Nephron (organoid): Measurements from ENCODE around the gene LRRC74B.
"Not testable (repeated sequence)": the region's sequence is repeated elsewhere in the genome, so short reads cannot be mapped to it uniquely, and the experiment has no call there.

ENCODE experiments used
- H3K27ac Mint-ChIP-seq, 3 experiments: 2 replicates each; pipeline ENCODE4 v1.8.0; 2020; ENCODE audit warnings: mixed read lengths in 3 of 3, mild to moderate bottlenecking in 2 of 3, moderate library complexity in 1 of 3
- H3K27me3 Mint-ChIP-seq: 2 replicates; pipeline ENCODE4 v1.8.0; 2021; ENCODE audit warnings: low read depth, mild to moderate bottlenecking, moderate library complexity, mixed read lengths
- H3K36me3 Mint-ChIP-seq: 2 replicates; pipeline ENCODE4 v1.8.0; 2020; ENCODE audit warnings: low read depth, mixed read lengths
- H3K4me1 Mint-ChIP-seq: 2 replicates; pipeline ENCODE4 v1.8.0; 2020; ENCODE audit warnings: mixed read lengths
- H3K4me3 Mint-ChIP-seq, 3 experiments: 2 replicates each; pipeline ENCODE4 v1.8.0; 2020; ENCODE audit warnings: mild to moderate bottlenecking in 3 of 3, mixed read lengths in 3 of 3, moderate library complexity in 2 of 3
- H3K9me3 Mint-ChIP-seq: 2 replicates; pipeline ENCODE4 v1.8.0; 2020; ENCODE audit warnings: mixed read lengths
- CTCF ChIP-seq, 3 experiments: fragments of 200-600 bp; sonication (generic); IDR thresholded peaks; one replicate each; pipeline ENCODE4 v1.5.0; 2021; ENCODE audit warnings: antibody characterized with exemption in 3 of 3; ENCODE audit not compliant: unreplicated experiment in 3 of 3

Gene LRRC74B

GRCh38 chr22:21034989-21035388 is 10.8 kb upstream of the LRRC74B start:
- H3K4me1 Mint-ChIP-seq, result peaks cover 19% of the 10 kb centered on the region
- no peaks in the 10 kb centered on the region for H3K9me3 Mint-ChIP-seq
- H3K27me3 Mint-ChIP-seq, result peaks cover 25% of the 10 kb centered on the region
- TF ChIP-seq CTCF (IDR thresholded peaks at IDR 0.05; ENCODE audit: unreplicated experiment in 3 of 3), result no peak
- H3K27ac Mint-ChIP-seq, result no peak overlapping the region
- H3K36me3 Mint-ChIP-seq, result no peaks in the 10 kb centered on the region
- no peak overlapping the region for H3K4me3 Mint-ChIP-seq

GRCh38 chr22:21038405-21038804 is 7.3 kb upstream of the LRRC74B start:
- peaks cover 3% of the 10 kb centered on the region for H3K36me3 Mint-ChIP-seq
- no peak for TF ChIP-seq CTCF (IDR thresholded peaks at IDR 0.05; ENCODE audit: unreplicated experiment in 3 of 3)
- no peaks in the 10 kb centered on the region for H3K9me3 Mint-ChIP-seq
- no peak overlapping the region for H3K4me3 Mint-ChIP-seq
- H3K27me3 Mint-ChIP-seq, result peaks cover 16% of the 10 kb centered on the region
- peaks cover 11% of the 10 kb centered on the region for H3K4me1 Mint-ChIP-seq
- peak overlapping the region; percentile 53 to 89 (median 71) for H3K27ac Mint-ChIP-seq

GRCh38 chr22:21039158-21039557 is 6.6 kb upstream of the LRRC74B start:
- H3K36me3 Mint-ChIP-seq, H3K27ac Mint-ChIP-seq, H3K9me3 Mint-ChIP-seq, H3K4me3 Mint-ChIP-seq: not testable (repeated sequence)
- peaks cover 16% of the 10 kb centered on the region for H3K27me3 Mint-ChIP-seq
- H3K4me1 Mint-ChIP-seq, result peaks cover 14% of the 10 kb centered on the region

GRCh38 chr22:21041937-21042336 is 3.8 kb upstream of the LRRC74B start:
- Mint-ChIP-seq H3K4me3 (no peak overlapping the region), H3K27me3 (peaks cover 16% of the 10 kb centered on the region), H3K4me1 (peaks cover 31% of the 10 kb centered on the region), H3K9me3 (no peaks in the 10 kb centered on the region), H3K36me3 (peaks cover 3% of the 10 kb centered on the region), H3K27ac (no peak overlapping the region)
- TF ChIP-seq CTCF (IDR thresholded peaks at IDR 0.05; ENCODE audit: unreplicated experiment in 3 of 3), result no peak

- H3K27ac Mint-ChIP-seq, result peak overlapping the region in 1 of 3 experiments; percentile 85
- no peak for TF ChIP-seq CTCF (IDR thresholded peaks at IDR 0.05; ENCODE audit: unreplicated experiment in 3 of 3)
- H3K4me3 Mint-ChIP-seq, result peak overlapping the region; percentile 13 to 63 (median 29)
- H3K9me3 Mint-ChIP-seq, result no peaks in the 10 kb centered on the region
- peaks cover 30% of the 10 kb centered on the region for H3K4me1 Mint-ChIP-seq
- peaks cover 16% of the 10 kb centered on the region for H3K27me3 Mint-ChIP-seq
- H3K36me3 Mint-ChIP-seq, result peaks cover 3% of the 10 kb centered on the region
Measured at GRCh38 chr22:21042978-21043859, 2.5 kb upstream of the LRRC74B start.

- TF ChIP-seq CTCF (IDR thresholded peaks at IDR 0.05; ENCODE audit: unreplicated experiment in 3 of 3), result no peak
- Mint-ChIP-seq H3K36me3 (peaks cover 3% of the 10 kb centered on the region), H3K9me3 (no peaks in the 10 kb centered on the region), H3K27ac (peak overlapping the region in 1 of 3 experiments; percentile 32), H3K27me3 (peaks cover 16% of the 10 kb centered on the region), H3K4me3 (peak overlapping the region in 2 of 3 experiments; percentile 88 to 89), H3K4me1 (peaks cover 25% of the 10 kb centered on the region)
Measured at GRCh38 chr22:21043860-21044535, 1.7 kb upstream of the LRRC74B start.
